Natural killer cell (primary cell): Measurements from ENCODE around the gene TRAF3IP1. TPM values are rescaled to one million over a fixed set of nuclear protein-coding genes. Genes with fewer than 3 reads are reported as not detected.

Experiments
- ATAC-seq, 3 donors: fragments of 150-1000 bp in 2 of 3; fragments of 200-7000 bp in 1 of 3; cut with Tn5 transposase; 1 replicate in 1 of 3; 2 replicates in 2 of 3; pipeline ENCODE4 v1.10.0; 2021; ENCODE audit warnings: mild to moderate bottlenecking in 2 of 3, moderate library complexity in 2 of 3
- DNase-seq, 2 donors: peaks; one replicate each; pipeline versions ENCODE4 v3.0.0 to v3.0.0-alpha.2; 2013 to 2021; ENCODE audit warnings: mixed read lengths in 1 of 2
- H3K27ac ChIP-seq: one replicate; pipeline ENCODE4 v1.5.1; 2013; ENCODE audit warnings: mild to moderate bottlenecking, low read length
- H3K27me3 ChIP-seq: one replicate; pipeline ENCODE4 v1.6.1; 2013; ENCODE audit warnings: low read length; ENCODE audit not compliant: control insufficient read depth, insufficient read depth
- H3K36me3 ChIP-seq: one replicate; pipeline ENCODE4 v1.6.1; 2013; ENCODE audit warnings: low read length; ENCODE audit not compliant: control insufficient read depth, insufficient read depth
- H3K4me1 ChIP-seq: one replicate; pipeline ENCODE4 v1.6.1; 2013; ENCODE audit warnings: low read length; ENCODE audit not compliant: control insufficient read depth, insufficient read depth
- H3K4me3 ChIP-seq: one replicate; pipeline ENCODE4 v1.5.1; 2013; ENCODE audit warnings: low read length
- H3K9me3 ChIP-seq: one replicate; pipeline ENCODE4 v1.6.1; 2013; ENCODE audit warnings: low read length; ENCODE audit not compliant: control insufficient read depth, insufficient read depth
- H3K27ac Mint-ChIP-seq, 2 donors: one replicate each; pipeline ENCODE4 v1.8.0; 2022; ENCODE audit warnings: mild to moderate bottlenecking in 2 of 2, mixed read lengths in 2 of 2, moderate library complexity in 1 of 2
- H3K27me3 Mint-ChIP-seq, 2 donors: one replicate each; pipeline ENCODE4 v1.8.0; 2022; ENCODE audit warnings: low read depth in 2 of 2, mixed read lengths in 2 of 2
- H3K36me3 Mint-ChIP-seq: one replicate; pipeline ENCODE4 v1.8.0; 2022; ENCODE audit warnings: mixed read lengths
- H3K4me1 Mint-ChIP-seq, 2 donors: one replicate each; pipeline ENCODE4 v1.8.0; 2022; ENCODE audit warnings: mixed read lengths in 2 of 2
- H3K4me3 Mint-ChIP-seq: one replicate; pipeline ENCODE4 v1.8.0; 2022; ENCODE audit warnings: mild to moderate bottlenecking, moderate library complexity, mixed read lengths
- H3K9me3 Mint-ChIP-seq, 2 donors: one replicate each; pipeline ENCODE4 v1.8.0; 2022; ENCODE audit warnings: mixed read lengths in 2 of 2
- CTCF ChIP-seq: fragments of 200-600 bp; IDR thresholded peaks from one replicate; pipeline ENCODE4 v1.8.0; 2022; ENCODE audit warnings: antibody characterized with exemption
- WGBS: methylation state at CpG from one replicate; pipeline ENCODE4 v1.1.7; 2013; ENCODE audit warnings: missing lambda C conversion rate; ENCODE audit not compliant: insufficient coverage; 5-methylcytosine and 5-hydroxymethylcytosine counted together
- intact Hi-C: fragments of 100-400 bp; cut with micrococcal nuclease; formaldehyde crosslinking; loops from one replicate; pipeline ENCODE4 v1.14.2; 2022
- total RNA-seq, 4 donors: library from RNA; stranded (reverse); fragments of 120-200 nt in 1 of 4; gene quantifications; one replicate each; pipeline versions ENCODE4 v1.2.3 to v1.2.4, GENCODE V29; 2013 to 2022

The TRAF3IP1 gene
- total RNA-seq, 3 donors from 2014 or later (not counting 1 experiment from before 2014, with no cell fraction given) = 9.7 to 11.9 (median 11.3) TPM

- H3K9me3 Mint-ChIP-seq = no peaks in the 10 kb centered on the region
- no peak for ATAC-seq
- WGBS = 96% methylated on average over 5 of the region's 5 CpGs
- H3K4me3 ChIP-seq = no peak overlapping the region
- H3K4me1 ChIP-seq = peaks cover 7% of the 10 kb centered on the region
- no peak overlapping the region for H3K27ac ChIP-seq
- intact Hi-C loops = no loop called here
- TF ChIP-seq CTCF = no peak
- H3K36me3 Mint-ChIP-seq = no peaks in the 10 kb centered on the region
- no peak for DNase-seq
- H3K27ac Mint-ChIP-seq = peak overlapping the region in 1 of 2 donors; percentile 61
- H3K9me3 ChIP-seq = no peaks in the 10 kb centered on the region
- no peaks in the 10 kb centered on the region for H3K27me3 ChIP-seq
- H3K4me1 Mint-ChIP-seq = peaks cover 0 to 14% of the 10 kb centered on the region in 2 donors
- no peaks in the 10 kb centered on the region for H3K27me3 Mint-ChIP-seq
- no peak overlapping the region for H3K4me3 Mint-ChIP-seq
- H3K36me3 ChIP-seq = no peaks in the 10 kb centered on the region
These were observed 95.6 kb downstream of the TRAF3IP1 start for GRCh38 chr2:238415893-238416292.

GRCh38 chr2:238418196-238418998 lies 98.1 kb downstream of the TRAF3IP1 start:
- intact Hi-C loops = no loop called here

GRCh38 chr2:238418999-238419546 lies 98.8 kb downstream of the TRAF3IP1 start:
- H3K27ac Mint-ChIP-seq = no peak overlapping the region
- Histone ChIP-seq H3K27me3 (no peaks in the 10 kb centered on the region), H3K4me1 (peaks cover 7% of the 10 kb centered on the region), H3K9me3 (no peaks in the 10 kb centered on the region), H3K4me3 (no peak overlapping the region), H3K36me3 (no peaks in the 10 kb centered on the region), H3K27ac (no peak overlapping the region)
- intact Hi-C loops = no loop called here
- H3K9me3 Mint-ChIP-seq = no peaks in the 10 kb centered on the region
- H3K27me3 Mint-ChIP-seq = no peaks in the 10 kb centered on the region
- DNase-seq (no peak), ATAC-seq (no peak)
- TF ChIP-seq CTCF = no peak
- H3K36me3 Mint-ChIP-seq = no peaks in the 10 kb centered on the region
- peaks cover 0 to 14% of the 10 kb centered on the region in 2 donors for H3K4me1 Mint-ChIP-seq
- WGBS = 100% methylated on average over 1 of the region's 2 CpGs
- no peak overlapping the region for H3K4me3 Mint-ChIP-seq

More at GRCh38 chr2:238418196-238418998, 98.1 kb downstream of the TRAF3IP1 start:
- Mint-ChIP-seq H3K4me3 (no peak overlapping the region), H3K27me3 (no peaks in the 10 kb centered on the region), H3K27ac (no peak overlapping the region), H3K9me3 (no peaks in the 10 kb centered on the region), H3K4me1 (peaks cover 0 to 14% of the 10 kb centered on the region in 2 donors), H3K36me3 (no peaks in the 10 kb centered on the region)
- DNase-seq = no peak
- Histone ChIP-seq H3K4me3 (no peak overlapping the region), H3K36me3 (no peaks in the 10 kb centered on the region), H3K27ac (no peak overlapping the region), H3K4me1 (peaks cover 7% of the 10 kb centered on the region), H3K27me3 (no peaks in the 10 kb centered on the region), H3K9me3 (no peaks in the 10 kb centered on the region)
- no peak for ATAC-seq
- TF ChIP-seq CTCF = no peak
- 87% methylated on average over 5 of the region's 6 CpGs for WGBS
